Measurements from ENCODE around the gene RUNX2. TPM values are rescaled to one million over a fixed set of nuclear protein-coding genes. Genes with fewer than 3 reads are reported as not detected.

Gene RUNX2
- total and polyA plus RNA-seq, 2 of the 8 experiments (the other 6 are each of a cell fraction or from before 2014, with no cell fraction given): 0.26 to 1.2 TPM

DNA sequence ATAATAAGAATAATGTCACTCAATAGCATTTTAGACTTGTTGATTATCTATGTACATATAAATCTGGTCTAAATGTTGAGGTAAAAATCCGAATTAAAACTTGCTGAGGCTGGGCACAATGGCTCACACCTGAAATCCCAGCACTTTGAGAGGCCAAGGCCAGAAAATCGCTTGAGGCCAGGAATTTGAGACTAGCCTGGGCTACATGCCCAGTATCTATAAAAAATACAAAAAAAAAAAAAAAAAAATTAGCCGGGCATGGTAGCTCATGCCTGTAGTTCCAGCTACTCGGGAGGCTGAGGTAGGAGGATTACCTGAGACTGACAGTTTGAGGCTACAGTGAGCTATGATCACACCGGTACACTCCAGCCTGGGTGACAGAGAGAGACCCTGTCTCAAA is 83.8 kb downstream of the RUNX2 start (continued):
- no peak for TF ChIP-seq SRF (IDR thresholded peaks at IDR 0.05; ENCODE audit: low read depth, low read length)

Measured in H1 (cell line).